ENCODE data around the gene BICD2.

DNA sequence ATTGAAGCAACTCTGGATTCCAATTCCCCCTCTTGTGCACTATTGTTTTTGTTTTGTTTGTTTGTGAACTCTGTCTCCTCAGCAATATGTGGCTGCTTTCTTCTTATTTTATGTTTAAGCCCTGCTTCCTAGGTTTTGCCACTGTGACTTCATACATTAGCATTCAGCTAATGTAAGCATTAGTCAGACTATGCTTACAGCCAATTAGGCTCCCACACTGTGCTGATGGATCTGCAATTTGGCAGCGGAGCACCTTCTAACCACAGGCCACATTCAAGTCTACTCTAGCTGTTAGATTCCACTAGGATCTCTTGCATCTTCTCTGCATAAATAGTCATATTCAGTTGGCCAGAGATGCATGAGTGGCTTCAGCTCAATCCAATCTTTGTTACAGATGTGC is 9.6 kb upstream of the BICD2 start:
- no peak for TF ChIP-seq POLR2A (IDR thresholded peaks at IDR 0.05)
- no peak for TF ChIP-seq POLR2AphosphoS5 (IDR thresholded peaks at IDR 0.05)
